GM12801 (cell line): ENCODE data around the gene CUL4A.

Experiments
- CTCF ChIP-seq: IDR thresholded peaks from one replicate; pipeline ENCODE4 v1.5.1; 2011; ENCODE audit warnings: control low read depth; ENCODE audit not compliant: insufficient read length; ENCODE audit errors: extremely low read depth

The CUL4A gene

DNA sequence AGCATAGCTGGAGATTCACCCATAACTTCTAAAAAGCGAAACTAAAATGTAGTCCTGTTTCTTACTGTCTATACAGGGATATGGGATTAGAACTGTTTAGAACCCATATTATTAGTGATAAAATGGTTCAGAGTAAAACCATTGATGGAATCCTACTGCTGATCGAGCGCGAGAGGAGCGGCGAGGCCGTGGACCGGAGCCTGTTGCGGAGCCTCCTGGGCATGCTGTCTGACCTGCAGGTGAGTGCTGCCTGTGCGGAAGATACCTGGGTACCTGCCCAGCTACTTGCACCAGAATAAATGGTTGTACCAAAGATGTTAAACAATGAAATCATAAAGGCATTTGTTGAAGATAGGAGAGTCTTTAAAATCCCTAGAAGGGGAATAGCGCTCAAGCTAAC lies 23.7 kb downstream of the CUL4A start:
- no peak for TF ChIP-seq CTCF

- no peak for TF ChIP-seq CTCF
Observed at GRCh38 chr13:113238536-113238935, 29.1 kb downstream of the CUL4A start.

GRCh38 chr13:113239357-113239756 lies 29.9 kb downstream of the CUL4A start:
- no peak for TF ChIP-seq CTCF

GRCh38 chr13:113239986-113240385 lies 30.6 kb downstream of the CUL4A start:
- TF ChIP-seq CTCF, result no peak

DNA sequence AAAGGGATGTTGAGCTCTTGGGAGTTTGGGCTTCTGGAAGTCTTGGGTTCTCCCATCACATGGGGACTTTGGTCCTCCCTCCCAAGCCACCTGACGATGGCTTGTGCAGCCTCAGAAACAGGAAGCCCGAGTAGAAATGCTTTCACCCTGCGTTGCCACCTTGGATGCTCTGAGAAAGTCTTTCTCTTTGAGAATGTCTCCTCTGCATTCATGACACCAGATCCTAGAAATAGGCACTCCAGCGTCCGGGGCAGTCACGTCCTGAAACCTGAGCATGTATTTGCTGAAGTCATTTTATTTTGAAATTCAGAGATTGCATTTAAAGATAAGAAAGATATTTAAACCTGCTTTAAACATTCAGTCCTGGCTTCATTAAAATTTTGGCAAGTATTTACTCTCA lies 34.4 kb downstream of the CUL4A start:
- TF ChIP-seq CTCF, result no peak

- TF ChIP-seq CTCF, result no peak
Observed at GRCh38 chr13:113245849-113246796, 36.7 kb downstream of the CUL4A start.

GRCh38 chr13:113252516-113253095 lies 43.2 kb downstream of the CUL4A start:
- no peak for TF ChIP-seq CTCF
